ENCODE results near the gene GSG1L.
A peak's percentile ranks its signal among the peaks of the same experiment; 100 is the strongest.
"Not testable (repeated sequence)": the region's sequence is repeated elsewhere in the genome, so short reads cannot be mapped to it uniquely, and the experiment has no call there.

Gene GSG1L

DNA sequence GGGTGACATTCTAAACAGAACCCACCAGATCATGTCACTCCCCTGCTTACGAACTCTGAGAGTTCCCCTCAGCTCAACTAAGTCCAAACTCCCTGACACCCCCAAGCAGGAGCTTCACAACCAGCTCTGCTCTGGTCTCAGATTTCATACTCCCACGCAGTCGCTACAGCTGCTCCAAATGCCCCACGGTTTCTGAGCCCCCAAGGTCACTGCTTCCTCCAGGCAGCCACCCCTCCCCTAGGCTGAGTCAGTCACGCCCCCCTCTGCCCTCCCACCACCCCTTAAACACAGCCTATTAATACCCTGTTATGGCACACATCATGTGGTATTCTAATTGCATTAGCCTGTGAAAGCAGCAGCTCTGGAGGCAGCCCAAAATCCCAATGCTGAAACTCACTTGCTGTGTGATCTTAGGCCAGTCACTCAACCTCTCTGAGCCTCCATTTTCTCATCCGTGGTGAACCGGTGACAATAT lies 51.5 kb downstream of the GSG1L start:
- no peak for DNase-seq

DNA sequence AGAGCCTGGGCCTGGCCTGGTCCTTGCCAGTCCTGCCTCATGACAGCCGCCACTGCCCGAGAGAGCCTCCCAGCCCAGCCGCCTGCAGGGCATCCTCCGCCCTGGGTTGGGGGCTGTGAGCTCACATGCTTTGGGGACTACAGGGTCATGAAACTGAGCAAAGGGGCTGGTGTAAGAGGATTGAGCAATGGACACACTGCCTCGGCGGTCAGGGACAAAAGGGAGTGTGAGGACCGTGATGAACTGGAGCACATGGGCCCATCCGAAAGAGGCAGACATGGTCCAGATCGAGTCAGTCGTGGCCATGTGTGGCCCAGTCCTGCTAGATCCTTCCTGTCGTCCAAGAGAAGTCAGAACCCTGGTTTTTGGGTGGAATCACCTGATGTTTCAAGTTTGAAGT lies 52.3 kb downstream of the GSG1L start:
- no peak for DNase-seq

- DNase-seq: no peak
Measured at GRCh38 chr16:28010671-28011070, 52.8 kb downstream of the GSG1L start.

GRCh38 chr16:28009586-28010373 lies 53.7 kb downstream of the GSG1L start:
- DNase-seq: no peak

GRCh38 chr16:28003923-28004322 lies 59.6 kb downstream of the GSG1L start:
- no peak for DNase-seq

- DNase-seq: no peak
Measured at GRCh38 chr16:28003021-28003865, 60.3 kb downstream of the GSG1L start.

DNA sequence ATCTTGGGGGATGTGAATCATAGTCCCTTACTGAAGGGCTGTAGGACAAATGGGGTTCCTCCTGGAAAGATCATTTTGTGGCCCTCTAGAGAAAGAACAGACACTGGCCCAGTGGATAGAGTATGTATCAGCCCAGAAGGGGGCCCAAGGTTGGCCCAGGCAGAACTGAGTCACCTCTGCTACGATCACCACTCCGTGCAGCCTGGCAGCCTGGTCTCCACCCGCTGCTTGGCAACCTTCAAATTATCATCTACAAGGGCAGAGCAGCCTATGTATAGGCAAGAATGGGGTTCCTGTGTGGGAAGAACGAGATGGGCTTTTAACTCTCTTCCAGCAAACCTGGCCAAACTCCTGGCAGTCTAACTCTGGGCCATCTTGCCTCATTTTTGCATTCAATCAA lies 61.9 kb downstream of the GSG1L start:
- DNase-seq: no peak

DNA sequence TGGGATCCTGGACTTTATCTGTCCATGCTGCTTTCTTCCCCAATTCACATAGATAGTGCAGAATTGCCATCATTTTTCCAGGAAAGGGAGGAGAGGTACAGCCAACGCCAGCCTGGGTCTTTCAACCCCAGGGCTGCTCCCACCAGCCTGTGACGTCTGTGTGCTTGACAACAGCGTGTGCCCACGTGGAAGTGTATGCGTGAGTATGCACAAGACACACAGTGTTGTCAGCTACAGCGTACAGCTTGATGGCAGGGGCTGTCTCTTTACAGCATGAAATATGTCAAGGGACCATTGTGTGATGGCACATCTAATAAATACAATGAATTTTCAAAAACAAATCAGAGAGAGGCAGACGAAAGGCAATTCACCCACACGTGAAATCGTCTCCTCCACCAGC lies 62.3 kb downstream of the GSG1L start:
- DNase-seq: no peak

GRCh38 chr16:28000314-28001169 lies 63.0 kb downstream of the GSG1L start:
- DNase-seq: no peak

DNA sequence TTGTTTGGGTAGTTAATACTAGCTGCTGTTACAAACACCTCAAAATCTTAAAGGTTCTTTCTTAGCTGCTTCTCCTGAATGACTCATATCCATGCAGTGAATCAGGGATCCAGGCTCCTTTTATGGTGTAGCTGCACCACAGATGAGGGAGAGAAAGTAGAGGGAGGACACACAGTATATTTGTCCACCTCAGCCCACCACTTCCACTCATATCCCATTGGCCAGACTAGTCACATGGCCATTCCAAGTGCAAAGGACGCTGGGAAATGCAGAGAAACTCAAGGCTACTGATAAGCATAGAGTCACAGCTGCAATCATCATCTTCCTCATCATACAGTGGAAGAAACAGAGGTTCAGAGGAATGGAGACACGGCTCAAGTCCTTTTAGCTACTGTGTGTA lies 63.8 kb downstream of the GSG1L start:
- DNase-seq: no peak

- DNase-seq: peak; percentile 2
Measured at GRCh38 chr16:27995378-27995777, 68.1 kb downstream of the GSG1L start.

DNA sequence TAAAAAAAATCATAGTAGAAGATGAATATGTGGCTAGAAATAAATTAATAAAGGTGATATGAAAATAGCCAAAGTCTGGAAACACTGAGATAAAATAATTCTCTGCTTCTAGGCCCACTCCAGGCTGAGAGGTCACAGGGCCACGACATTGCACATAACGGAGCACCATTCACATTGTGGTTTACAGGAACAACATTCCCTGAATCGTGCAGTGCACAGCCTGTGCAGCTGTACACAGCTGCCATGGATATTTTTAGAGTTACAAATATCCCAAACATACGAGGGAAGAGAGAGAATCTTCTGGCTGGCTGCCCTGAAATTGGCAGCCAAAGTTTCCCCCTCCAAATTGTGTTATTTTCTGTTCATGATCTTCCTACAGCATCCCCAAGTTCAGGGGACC lies 68.8 kb downstream of the GSG1L start:
- no peak for DNase-seq

DNA sequence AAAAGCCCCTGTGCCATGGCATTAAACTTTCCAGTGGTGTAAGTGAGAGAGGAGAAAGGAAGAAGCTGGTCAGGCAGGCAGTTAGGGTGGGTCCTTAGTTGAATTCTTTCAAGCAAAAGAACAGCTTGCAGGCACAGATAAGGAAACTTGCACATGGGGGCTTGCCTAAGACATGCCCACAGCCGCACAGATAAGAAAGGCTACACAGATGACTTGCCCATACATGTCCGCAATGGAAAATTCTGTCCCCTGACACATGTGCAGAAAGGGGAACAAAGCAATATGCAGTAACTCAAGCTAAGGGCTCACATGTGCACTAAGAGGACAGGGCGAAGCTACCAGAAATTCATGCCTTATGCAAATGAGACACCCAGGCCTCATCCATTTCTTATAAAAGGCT lies 69.9 kb downstream of the GSG1L start:
- DNase-seq: no peak

GRCh38 chr16:27991876-27992275 lies 71.6 kb downstream of the GSG1L start:
- DNase-seq: no peak

- no peak for DNase-seq
Measured at GRCh38 chr16:27985981-27986380, 77.5 kb downstream of the GSG1L start.

- DNase-seq: no peak
Measured at GRCh38 chr16:27984121-27984520, 79.4 kb downstream of the GSG1L start.

GRCh38 chr16:27983244-27983643 lies 80.3 kb downstream of the GSG1L start:
- DNase-seq: no peak

DNA sequence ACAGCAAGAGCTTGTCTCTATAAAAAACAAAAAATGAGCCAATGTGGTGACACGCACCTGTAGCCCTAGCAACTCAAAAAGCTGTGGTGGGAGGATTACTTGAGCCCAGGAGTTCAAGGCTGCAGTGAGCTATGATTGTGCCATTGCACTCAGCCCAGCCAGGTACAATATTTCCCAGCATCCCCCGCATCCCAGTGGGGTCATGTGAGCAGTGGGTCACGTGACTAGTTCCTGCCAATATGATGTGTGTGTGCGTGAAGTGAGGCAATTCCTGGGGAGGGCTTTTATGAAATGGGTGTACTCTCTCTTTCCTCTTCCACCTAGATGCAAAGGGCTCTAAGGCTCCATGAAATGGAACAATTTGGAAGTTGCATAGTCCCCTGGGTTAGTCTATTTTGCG lies 81.3 kb downstream of the GSG1L start:
- DNase-seq: no peak

GRCh38 chr16:27980919-27981700 lies 82.4 kb downstream of the GSG1L start:
- DNase-seq: no peak

GRCh38 chr16:27980076-27980775 lies 83.3 kb downstream of the GSG1L start:
- no peak for DNase-seq

- not testable (repeated sequence) for DNase-seq
Measured at GRCh38 chr16:27979668-27980067, 83.8 kb downstream of the GSG1L start.

- DNase-seq: no peak
Measured at GRCh38 chr16:27978876-27979275, 84.6 kb downstream of the GSG1L start.
